Breast epithelium (tissue), 3 donors: ENCODE results near the gene FBXO27.

Experiments
- CTCF ChIP-seq, 3 donors: fragments of 450-650 bp; IDR thresholded peaks; one replicate each; pipeline ENCODE4 v1.5.1; 2016 to 2017; ENCODE audit warnings: antibody characterized with exemption in 3 of 3, mild to moderate bottlenecking in 3 of 3, moderate library complexity in 3 of 3
- POLR2A ChIP-seq: fragments of 450-650 bp; IDR thresholded peaks from one replicate; pipeline ENCODE4 v1.6.1; 2016; ENCODE audit warnings: antibody characterized with exemption, mild to moderate bottlenecking, moderate library complexity
- POLR2AphosphoS5 ChIP-seq, 3 donors: sonication (generic); formaldehyde crosslinking; IDR thresholded peaks; one replicate each; pipeline ENCODE4 v1.6.1; 2017; ENCODE audit warnings: antibody characterized with exemption in 3 of 3

GRCh38 chr19:39060171-39060570 lies 27.8 kb upstream of the FBXO27 start:
- TF ChIP-seq CTCF (IDR thresholded peaks at IDR 0.05) (no peak), POLR2A (no peak), POLR2AphosphoS5 (IDR thresholded peaks at IDR 0.05) (no peak)
